IPS-18c (cell line): ENCODE data around the gene PPP3CA.

Experiments used
- H3K4me3 ChIP-seq: 2 replicates; pipeline ENCODE4 v1.7.0; 2013; ENCODE audit warnings: low read depth, mild to moderate bottlenecking, low read length, moderate library complexity; ENCODE audit not compliant: insufficient read depth
- H3K9me3 ChIP-seq: one replicate; pipeline ENCODE4 v1.6.1; 2013; ENCODE audit warnings: mild to moderate bottlenecking, low read length, moderate library complexity; ENCODE audit not compliant: control insufficient read depth, insufficient read depth

Gene PPP3CA

DNA sequence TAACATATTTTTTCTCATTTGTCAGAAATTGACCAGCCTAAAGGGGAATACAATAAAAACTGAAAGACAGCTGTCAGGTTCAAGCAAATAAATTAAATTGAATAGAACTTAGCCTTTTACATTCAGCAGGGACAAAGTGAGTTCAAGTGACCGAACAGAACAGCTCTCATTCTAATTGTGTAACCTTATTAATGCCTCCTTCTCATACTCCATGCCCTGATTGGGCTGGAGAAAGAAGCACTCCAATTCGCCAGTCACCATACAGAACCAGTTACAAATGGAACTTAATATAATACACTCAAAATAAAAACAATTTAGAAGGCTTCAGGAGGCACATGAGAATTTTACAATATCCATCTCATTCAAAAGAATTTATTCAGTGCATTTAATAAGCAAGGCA is 8.0 kb downstream of the PPP3CA start:
- H3K9me3 ChIP-seq = no peaks in the 10 kb centered on the region
- no peak overlapping the region for H3K4me3 ChIP-seq

DNA sequence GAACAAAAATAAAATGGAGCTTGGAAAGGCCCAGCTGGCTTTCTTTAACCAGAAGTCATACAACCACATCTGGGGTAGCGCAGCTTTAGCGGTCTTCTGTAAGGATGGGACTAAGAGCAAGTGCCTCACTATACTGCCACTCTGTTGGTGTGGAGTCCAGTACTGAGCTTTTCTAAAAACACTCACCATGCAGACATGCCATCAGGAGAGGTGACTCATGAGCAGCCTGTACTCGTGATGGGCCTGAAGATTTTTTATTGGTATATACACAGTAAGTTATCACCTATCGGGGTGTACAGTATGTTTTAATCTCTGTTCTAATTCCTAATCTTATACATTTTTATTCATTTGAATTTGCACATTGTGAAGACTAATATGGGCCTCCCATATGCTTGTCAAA is 9.6 kb downstream of the PPP3CA start:
- Histone ChIP-seq H3K9me3 (no peaks in the 10 kb centered on the region), H3K4me3 (no peak overlapping the region)

DNA sequence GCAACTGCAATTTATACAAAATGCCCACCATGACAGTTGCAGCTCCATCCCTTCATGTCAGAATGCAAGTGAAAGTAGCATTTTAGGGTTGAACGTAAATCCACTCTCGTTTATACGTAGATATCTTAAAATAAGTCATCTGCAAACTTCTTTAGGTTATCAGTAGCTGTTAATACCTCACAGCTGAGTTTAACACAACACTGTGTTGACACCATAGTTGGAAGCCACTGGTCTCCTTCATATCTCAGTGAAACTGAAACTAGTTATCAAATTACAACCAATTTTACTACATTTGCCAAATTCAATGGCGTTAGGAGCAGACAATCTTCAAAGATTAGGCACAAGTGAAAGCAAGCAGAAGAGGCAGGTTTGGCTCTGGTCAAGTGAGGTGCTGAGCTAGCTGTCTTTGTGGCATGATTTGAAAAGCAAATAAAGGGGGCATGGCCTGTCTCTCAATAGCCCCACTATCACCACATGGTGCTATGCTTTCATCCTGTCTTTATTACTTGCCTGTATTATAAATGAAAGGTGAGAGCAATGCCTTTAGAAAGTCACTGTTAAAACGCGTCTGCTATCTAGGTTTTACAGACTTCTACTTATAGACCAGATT is 12.3 kb downstream of the PPP3CA start:
- Histone ChIP-seq H3K4me3 (no peak overlapping the region), H3K9me3 (no peaks in the 10 kb centered on the region)

- Histone ChIP-seq H3K4me3 (no peak overlapping the region), H3K9me3 (no peaks in the 10 kb centered on the region)
These were observed 14.9 kb downstream of the PPP3CA start for GRCh38 chr4:101332424-101332823.

DNA sequence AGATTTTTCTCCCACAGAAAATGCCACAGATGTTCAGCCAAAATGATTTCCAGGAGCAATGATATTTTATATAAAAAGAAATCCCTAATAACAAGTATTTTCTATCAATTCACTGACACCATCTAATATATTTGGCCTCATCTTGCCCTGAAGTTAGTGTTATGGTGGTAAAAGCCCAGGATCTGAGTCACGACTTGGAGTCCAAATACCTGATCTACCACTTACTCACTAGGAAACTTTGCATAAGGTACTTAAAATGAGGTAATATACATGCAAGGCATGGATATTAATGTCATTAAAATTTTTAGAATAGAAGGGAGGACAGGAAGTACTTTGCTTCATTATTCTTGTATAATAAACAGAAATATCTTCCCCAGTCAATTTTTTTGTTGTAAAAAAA is 16.3 kb downstream of the PPP3CA start:
- Histone ChIP-seq H3K9me3 (no peaks in the 10 kb centered on the region), H3K4me3 (no peak overlapping the region)

- Histone ChIP-seq H3K9me3 (no peaks in the 10 kb centered on the region), H3K4me3 (no peak overlapping the region)
These were observed 17.7 kb downstream of the PPP3CA start for GRCh38 chr4:101329592-101329991.

GRCh38 chr4:101328063-101328602 is 19.2 kb downstream of the PPP3CA start:
- Histone ChIP-seq H3K9me3 (no peaks in the 10 kb centered on the region), H3K4me3 (no peak overlapping the region)

- Histone ChIP-seq H3K4me3 (no peak overlapping the region), H3K9me3 (no peaks in the 10 kb centered on the region)
These were observed 20.8 kb downstream of the PPP3CA start for GRCh38 chr4:101326576-101326975.

- H3K4me3 ChIP-seq = no peak overlapping the region
- H3K9me3 ChIP-seq = no peaks in the 10 kb centered on the region
These were observed 24.6 kb downstream of the PPP3CA start for GRCh38 chr4:101322743-101323142.

DNA sequence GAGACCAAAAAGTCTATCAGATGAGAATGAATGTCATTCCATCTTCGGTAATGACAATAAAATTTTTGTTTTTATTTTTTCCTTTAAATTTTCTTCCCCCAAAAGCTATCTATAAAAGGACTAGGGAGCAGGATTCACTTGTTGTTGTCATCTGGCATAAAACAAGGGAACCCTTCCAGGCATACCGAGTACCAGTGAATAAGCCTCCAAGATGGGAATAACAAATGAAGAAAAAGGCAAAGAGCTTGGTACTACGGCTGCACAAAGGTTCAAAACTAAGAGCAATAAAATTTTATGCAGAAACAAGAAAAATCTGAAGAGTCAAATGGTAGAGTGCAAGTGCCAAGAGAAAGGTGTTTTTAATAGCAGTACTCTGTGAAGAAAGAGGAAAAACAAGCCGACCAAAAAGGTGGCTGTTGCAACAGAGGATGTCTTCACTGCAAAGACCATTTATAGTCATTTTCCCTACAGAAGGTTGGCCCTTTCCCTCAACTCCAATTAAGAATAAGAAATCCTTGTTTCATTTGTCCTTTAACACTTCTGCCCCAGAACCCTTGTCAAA is 25.8 kb downstream of the PPP3CA start:
- no peaks in the 10 kb centered on the region for H3K9me3 ChIP-seq
- H3K4me3 ChIP-seq = no peak overlapping the region

- Histone ChIP-seq H3K4me3 (no peak overlapping the region), H3K9me3 (no peaks in the 10 kb centered on the region)
These were observed 31.5 kb downstream of the PPP3CA start for GRCh38 chr4:101315786-101316185.

- no peaks in the 10 kb centered on the region for H3K9me3 ChIP-seq
- H3K4me3 ChIP-seq = no peak overlapping the region
These were observed 32.3 kb downstream of the PPP3CA start for GRCh38 chr4:101315041-101315440.

DNA sequence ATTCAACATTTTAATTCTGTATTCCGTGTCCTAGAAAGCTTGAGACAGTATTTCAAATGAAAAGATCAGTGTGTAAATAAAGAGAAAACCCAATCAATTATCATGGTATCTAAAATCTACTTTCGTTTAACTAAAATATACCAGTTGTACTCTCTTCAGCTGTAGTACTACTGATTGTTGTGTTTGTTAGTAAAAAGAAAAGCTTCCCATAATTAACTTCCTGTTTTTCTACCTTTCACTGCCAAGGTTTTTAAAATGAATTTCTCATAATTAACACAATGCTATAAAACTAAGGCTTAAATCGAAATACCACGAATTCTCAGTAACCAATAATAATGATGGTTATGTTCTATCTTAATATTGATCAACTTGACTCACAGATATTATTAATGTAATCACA is 37.4 kb downstream of the PPP3CA start:
- Histone ChIP-seq H3K9me3 (no peaks in the 10 kb centered on the region), H3K4me3 (no peak overlapping the region)

DNA sequence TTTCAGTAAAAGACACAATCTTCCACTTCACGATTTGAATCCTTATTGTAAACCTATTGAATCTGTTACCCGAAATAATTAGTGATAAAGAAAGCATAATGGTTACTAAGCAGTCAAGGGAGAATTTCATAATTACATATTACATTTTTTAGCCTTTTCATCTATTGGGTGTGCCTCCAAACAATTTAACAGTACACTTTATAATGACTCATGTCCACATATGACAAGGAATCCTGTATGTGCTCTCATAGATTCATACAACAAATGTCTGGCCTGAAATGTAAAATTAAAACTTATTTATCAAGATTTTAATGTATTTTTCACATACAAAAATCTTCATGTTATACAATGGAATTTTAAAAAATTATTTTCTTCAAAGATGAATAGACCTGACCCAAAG is 39.4 kb downstream of the PPP3CA start:
- no peak overlapping the region for H3K4me3 ChIP-seq

GRCh38 chr4:101306764-101307615 is 40.3 kb downstream of the PPP3CA start:
- Histone ChIP-seq H3K4me3 (no peak overlapping the region), H3K9me3 (no peaks in the 10 kb centered on the region)

More for the DNA sequence above, 39.4 kb downstream of the PPP3CA start:
- no peaks in the 10 kb centered on the region for H3K9me3 ChIP-seq

DNA sequence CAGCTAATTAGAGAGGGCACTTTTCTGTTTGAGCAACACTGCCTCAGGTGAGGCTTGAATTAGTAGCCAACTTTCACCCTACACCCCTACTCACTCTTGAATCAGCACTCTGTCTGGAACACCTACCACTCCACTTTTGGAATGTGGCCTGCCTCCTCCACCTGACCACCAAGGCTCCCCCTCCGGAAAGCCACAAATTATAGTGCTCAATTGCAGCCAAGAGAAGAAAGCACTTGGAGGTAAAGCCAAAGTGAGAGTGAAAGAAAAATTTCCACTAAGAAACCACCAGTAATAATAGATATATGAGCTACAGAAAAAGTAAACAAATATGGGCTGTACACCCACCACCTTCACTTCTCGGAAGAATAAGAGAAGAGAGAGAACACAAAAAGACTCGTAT is 41.1 kb downstream of the PPP3CA start:
- Histone ChIP-seq H3K4me3 (no peak overlapping the region), H3K9me3 (no peaks in the 10 kb centered on the region)

DNA sequence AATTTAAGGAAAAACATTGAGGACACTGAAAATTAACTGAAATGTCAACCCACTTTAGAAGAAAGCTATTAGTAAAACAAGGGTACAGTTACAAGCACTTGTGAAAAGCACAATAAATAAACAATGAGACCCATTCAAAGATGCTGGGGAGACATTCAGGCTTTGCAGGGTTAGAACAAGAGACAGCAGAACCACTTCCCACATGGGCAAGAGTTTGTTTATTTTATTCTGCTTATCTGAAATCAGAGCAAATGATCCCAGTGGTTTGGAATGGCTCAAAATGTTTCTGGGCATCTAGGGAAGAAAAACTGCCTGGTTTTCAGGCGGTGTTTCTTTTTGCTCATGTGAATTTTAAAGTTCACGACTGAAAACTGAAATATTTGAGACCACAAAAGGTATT is 42.4 kb downstream of the PPP3CA start:
- Histone ChIP-seq H3K4me3 (no peak overlapping the region), H3K9me3 (no peaks in the 10 kb centered on the region)

- H3K4me3 ChIP-seq = no peak overlapping the region
These were observed 47.3 kb downstream of the PPP3CA start for GRCh38 chr4:101299899-101300540.

More at GRCh38 chr4:101299899-101300540, 47.3 kb downstream of the PPP3CA start:
- no peaks in the 10 kb centered on the region for H3K9me3 ChIP-seq
